ENCODE measurements around the gene OTUD3. TPM values are rescaled to one million over a fixed set of nuclear protein-coding genes. Genes with fewer than 3 reads are reported as not detected.

The OTUD3 gene
- total RNA-seq, 3 donors from 2014 or later: 7.8 to 15.4 (median 11.6) TPM

DNA sequence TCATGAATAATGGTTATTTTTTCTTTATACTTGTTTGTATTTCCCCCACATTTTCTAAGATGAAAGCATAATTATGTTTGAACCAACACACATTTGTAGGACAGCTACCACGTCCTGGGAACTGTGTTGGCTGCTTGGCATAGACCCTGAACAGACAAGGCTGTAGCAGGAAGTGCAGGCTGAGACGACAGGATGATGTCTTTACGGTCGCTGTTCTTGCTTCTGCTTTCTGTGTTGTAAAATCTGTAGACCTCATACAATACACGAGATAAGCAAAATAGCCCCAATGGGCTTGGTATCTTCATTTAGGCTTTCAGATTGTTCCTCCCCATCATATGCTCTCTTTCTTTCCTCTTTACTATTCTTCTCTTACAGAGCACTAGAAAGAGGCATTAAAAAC, 23.3 kb upstream of the OTUD3 start:
- no peak for ATAC-seq

DNA sequence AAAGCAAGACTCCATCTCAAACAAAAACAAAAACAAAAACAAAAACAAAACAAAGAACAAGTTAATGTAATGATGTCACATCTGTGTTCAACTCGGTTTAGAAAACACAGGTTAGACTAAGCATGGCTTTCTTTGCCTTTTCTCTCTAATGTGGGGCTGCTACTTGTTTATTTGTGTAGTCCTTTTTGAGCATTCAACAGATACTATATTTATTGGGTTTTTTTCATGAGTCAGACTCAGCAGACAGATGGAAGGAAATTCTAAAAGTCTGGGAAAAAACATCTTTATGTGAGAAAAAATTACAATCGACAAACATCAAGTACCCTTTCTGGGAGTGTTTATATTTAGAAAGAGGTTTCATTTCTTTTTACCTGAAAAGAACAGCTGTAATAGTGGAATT, 22.3 kb upstream of the OTUD3 start:
- Histone ChIP-seq H3K36me3 (ENCODE audit: low read depth) (no peaks in the 10 kb centered on the region), H3K4me3 (no peak overlapping the region), H3K4me1 (ENCODE audit: low read depth) (peaks cover 10% of the 10 kb centered on the region), H3K9me3 (no peaks in the 10 kb centered on the region)
- TF ChIP-seq, protein P1, sequence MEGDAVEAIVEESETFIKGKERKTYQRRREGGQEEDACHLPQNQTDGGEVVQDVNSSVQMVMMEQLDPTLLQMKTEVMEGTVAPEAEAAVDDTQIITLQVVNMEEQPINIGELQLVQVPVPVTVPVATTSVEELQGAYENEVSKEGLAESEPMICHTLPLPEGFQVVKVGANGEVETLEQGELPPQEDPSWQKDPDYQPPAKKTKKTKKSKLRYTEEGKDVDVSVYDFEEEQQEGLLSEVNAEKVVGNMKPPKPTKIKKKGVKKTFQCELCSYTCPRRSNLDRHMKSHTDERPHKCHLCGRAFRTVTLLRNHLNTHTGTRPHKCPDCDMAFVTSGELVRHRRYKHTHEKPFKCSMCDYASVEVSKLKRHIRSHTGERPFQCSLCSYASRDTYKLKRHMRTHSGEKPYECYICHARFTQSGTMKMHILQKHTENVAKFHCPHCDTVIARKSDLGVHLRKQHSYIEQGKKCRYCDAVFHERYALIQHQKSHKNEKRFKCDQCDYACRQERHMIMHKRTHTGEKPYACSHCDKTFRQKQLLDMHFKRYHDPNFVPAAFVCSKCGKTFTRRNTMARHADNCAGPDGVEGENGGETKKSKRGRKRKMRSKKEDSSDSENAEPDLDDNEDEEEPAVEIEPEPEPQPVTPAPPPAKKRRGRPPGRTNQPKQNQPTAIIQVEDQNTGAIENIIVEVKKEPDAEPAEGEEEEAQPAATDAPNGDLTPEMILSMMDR (IDR thresholded peaks at IDR 0.05): no peak
- intact Hi-C loops (cut with DNase I, micrococcal nuclease): loop anchor here in 1 of 2 donors (10.0 kb wide), 1 partner anchor 45 kb away; the partner anchor contains the start of gene RNF186
- DNase-seq: no peak
- ATAC-seq: no peak

More for the DNA sequence above, 23.3 kb upstream of the OTUD3 start:
- no peaks in the 10 kb centered on the region for H3K9me3 ChIP-seq
- intact Hi-C loops (cut with DNase I, micrococcal nuclease): no loop called here
- TF ChIP-seq, protein P1 (IDR thresholded peaks at IDR 0.05): no peak
- H3K36me3 ChIP-seq (ENCODE audit: low read depth): no peaks in the 10 kb centered on the region
- H3K4me1 ChIP-seq (ENCODE audit: low read depth): peaks cover 10% of the 10 kb centered on the region
- H3K4me3 ChIP-seq: no peak overlapping the region
- DNase-seq: no peak

DNA sequence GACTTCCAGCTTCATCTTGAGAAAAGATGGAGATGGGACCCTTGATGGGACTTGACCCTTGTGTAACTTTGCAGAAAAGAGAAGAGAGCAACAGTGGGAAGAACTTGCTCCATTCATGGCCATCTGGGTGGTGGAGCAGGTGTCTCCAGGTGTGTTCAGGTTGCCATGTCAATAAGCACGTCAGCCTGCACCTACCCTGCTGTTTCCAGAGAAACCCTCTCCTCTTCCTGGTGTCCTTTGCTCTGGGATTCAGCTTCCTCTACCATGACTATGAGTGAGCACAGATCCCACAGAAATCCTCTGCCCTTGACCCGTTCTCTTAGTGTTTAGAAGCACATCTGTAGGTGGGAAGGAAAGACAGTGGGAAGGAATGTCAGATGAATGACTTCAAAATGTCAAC, 21.8 kb upstream of the OTUD3 start:
- H3K36me3 ChIP-seq (ENCODE audit: low read depth): no peaks in the 10 kb centered on the region
- peaks cover 10% of the 10 kb centered on the region for H3K4me1 ChIP-seq (ENCODE audit: low read depth)
- ATAC-seq: peak; percentile 88
- H3K4me3 ChIP-seq: no peak overlapping the region
- TF ChIP-seq, protein P1 (IDR thresholded peaks at IDR 0.05): no peak
- intact Hi-C loops (cut with DNase I, micrococcal nuclease): loop anchor here in 1 of 2 donors (10.0 kb wide), 1 partner anchor 46 kb away; the partner anchor contains the start of gene RNF186
- H3K9me3 ChIP-seq: no peaks in the 10 kb centered on the region
- DNase-seq: peak in 1 of 3 donors; percentile 62

GRCh38 chr1:19861034-19861433, 21.2 kb upstream of the OTUD3 start:
- Histone ChIP-seq H3K36me3 (ENCODE audit: low read depth) (no peaks in the 10 kb centered on the region), H3K9me3 (no peaks in the 10 kb centered on the region), H3K4me1 (ENCODE audit: low read depth) (peaks cover 10% of the 10 kb centered on the region), H3K4me3 (no peak overlapping the region)
- ATAC-seq (peak; percentile 92), DNase-seq (peak in 1 of 3 donors; percentile 58)
- TF ChIP-seq, protein P1 (IDR thresholded peaks at IDR 0.05): no peak
- intact Hi-C loops (cut with DNase I, micrococcal nuclease): loop anchor here in 1 of 2 donors (10.0 kb wide), 1 partner anchor 46 kb away; the partner anchor contains the start of gene RNF186

DNA sequence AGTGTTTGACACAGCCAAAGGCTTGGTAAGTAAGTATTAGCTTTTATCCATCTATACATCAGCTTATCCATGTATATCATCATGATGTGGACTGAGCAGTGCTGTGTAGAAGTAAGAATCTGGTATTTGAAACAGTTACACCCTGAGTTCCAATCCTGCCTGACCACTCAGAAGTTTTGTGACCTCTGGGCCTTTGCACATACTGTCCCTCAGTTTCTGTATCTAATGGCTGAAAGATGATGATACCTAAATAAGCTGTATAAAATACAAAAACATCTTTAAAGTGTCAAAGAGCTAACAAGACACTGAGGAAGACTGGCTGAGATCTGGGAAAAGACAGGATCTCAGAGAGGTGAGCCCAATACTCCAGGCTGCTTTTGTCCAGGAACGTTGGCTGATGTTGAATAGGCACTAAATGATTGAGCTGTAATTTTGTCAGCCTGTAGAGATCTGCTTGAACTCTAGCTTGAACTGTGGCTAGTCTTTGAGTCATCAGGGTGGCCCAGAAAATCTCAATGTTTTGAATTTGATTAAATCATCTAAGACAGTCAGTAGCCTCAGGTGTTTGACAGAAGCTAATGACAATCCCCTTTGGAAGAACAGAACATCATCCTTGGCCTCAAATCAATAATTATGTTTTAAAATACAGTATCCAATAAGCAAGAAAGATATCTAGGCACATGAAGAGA, 20.2 kb upstream of the OTUD3 start:
- ATAC-seq: no peak
- intact Hi-C loops (cut with DNase I, micrococcal nuclease): loop anchor here in 1 of 2 donors (10.0 kb wide), 1 partner anchor 47 kb away; the partner anchor contains the start of gene RNF186
- no peaks in the 10 kb centered on the region for H3K36me3 ChIP-seq (ENCODE audit: low read depth)

More for the DNA sequence above, 20.2 kb upstream of the OTUD3 start:
- Histone ChIP-seq H3K9me3 (no peaks in the 10 kb centered on the region), H3K4me3 (no peak overlapping the region), H3K4me1 (ENCODE audit: low read depth) (peaks cover 10% of the 10 kb centered on the region)
- TF ChIP-seq, protein P1 (IDR thresholded peaks at IDR 0.05): no peak
- DNase-seq: no peak
